ENCODE measurements around the gene NAALADL2.

DNA sequence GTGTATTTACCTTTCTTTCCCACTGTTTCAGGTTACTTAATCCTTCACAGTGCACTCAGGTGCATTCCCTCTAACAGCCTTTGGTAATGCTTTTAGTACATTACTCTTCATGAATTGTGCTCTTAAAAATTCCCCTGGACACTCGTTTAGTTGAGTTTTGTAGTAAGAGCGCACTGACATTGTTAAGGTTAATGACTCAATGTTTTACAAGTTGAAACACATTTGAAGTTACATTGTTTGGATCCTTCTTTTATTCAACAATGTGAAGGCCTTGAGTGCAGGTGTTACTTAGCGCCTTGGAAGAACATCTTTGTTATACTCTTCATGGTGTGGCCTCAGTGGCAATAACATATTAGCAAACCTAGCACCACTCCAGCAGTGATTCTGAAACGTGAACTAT is 739.6 kb downstream of the NAALADL2 start:
- TF ChIP-seq CTCF (conservative IDR thresholded peaks at IDR 0.05 in 1 of 2, IDR thresholded peaks at IDR 0.05 in 1 of 2; ENCODE audit: low read depth in 1 of 2, low read length in 2 of 2) = no peak
- no peak for TF ChIP-seq EZH2 (IDR thresholded peaks at IDR 0.05; ENCODE audit: low read length, missing control alignments)
